ENCODE results near the gene MS4A14. TPM values are rescaled to one million over a fixed set of nuclear protein-coding genes. Genes with fewer than 3 reads are reported as not detected.

The MS4A14 gene
- total RNA-seq = 1 to 10 TPM in 1 of 2 donors, under 1 TPM in 1; 0.17 to 1.1 TPM

GRCh38 chr11:60396382-60396781, at the start of gene MS4A14:
Gene MS4A14, plus strand, starts transcription at chr11:60396459. Its CDS starts 120 bp downstream, at chr11:60396579.
- intact Hi-C loops (cut with DNase I) = no loop called here
- H3K9me3 ChIP-seq = no peaks in the 10 kb centered on the region
- no peaks in the 10 kb centered on the region for H3K4me1 ChIP-seq
- no peak for DNase-seq
- H3K27ac ChIP-seq = no peak within 1 kb of the TSS
- no peak for TF ChIP-seq CTCF (IDR thresholded peaks at IDR 0.05)
- no peak within 1 kb of the TSS for H3K4me3 ChIP-seq
- H3K27me3 ChIP-seq = no peaks in the 10 kb centered on the region
- H3K36me3 ChIP-seq = no peaks in the 10 kb centered on the region
- no peak within 1 kb of the TSS for H3K9ac ChIP-seq (ENCODE audit: low read depth in 2 of 2, low read length in 2 of 2)

DNA sequence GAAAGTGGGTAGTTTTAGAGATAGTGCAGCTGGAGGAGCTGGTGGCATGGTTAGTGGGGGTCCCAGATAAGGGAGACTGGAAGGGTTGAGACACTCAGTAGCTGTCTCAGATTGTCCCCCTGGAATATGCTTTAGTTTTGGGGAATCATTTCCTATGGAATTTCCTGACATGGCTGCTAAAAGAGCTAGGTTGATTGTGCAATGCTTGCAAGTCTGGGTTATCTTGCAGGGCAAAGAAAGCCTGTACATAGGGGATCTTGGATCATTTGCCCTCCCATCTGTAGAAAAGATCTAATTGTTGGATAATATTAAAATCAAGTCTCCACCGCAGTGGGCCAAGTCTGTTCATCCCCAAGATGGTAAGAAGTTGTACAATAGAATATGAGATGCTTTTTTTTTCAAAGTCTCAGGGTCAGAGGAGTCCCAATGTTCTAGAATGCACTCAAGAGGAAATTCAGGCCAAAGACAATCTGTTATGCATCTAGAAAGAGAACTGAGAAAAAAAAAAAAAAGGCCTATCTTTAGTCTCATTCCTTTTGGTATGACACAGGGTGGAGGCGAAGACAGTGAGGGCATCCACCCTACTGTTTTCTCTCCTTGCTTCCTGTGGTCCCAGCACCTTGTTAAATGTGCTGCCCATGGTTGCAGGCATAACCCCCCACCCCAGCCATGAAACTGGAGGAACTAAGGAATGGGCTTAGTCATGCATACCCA, 49.0 kb upstream of the MS4A14 start:
- H3K27ac ChIP-seq = no peak overlapping the region
- DNase-seq = no peak
- no peak overlapping the region for H3K9ac ChIP-seq (ENCODE audit: low read depth in 2 of 2, low read length in 2 of 2)
- no peaks in the 10 kb centered on the region for H3K4me1 ChIP-seq
- intact Hi-C loops (cut with DNase I) = loop anchor here (5.0 kb wide), 1 partner anchor 270 kb away; no protein-coding TSS in a partner anchor
- H3K9me3 ChIP-seq = no peaks in the 10 kb centered on the region
- TF ChIP-seq CTCF (IDR thresholded peaks at IDR 0.05) = no peak
- H3K27me3 ChIP-seq = no peaks in the 10 kb centered on the region
- no peaks in the 10 kb centered on the region for H3K36me3 ChIP-seq
- H3K4me3 ChIP-seq = no peak overlapping the region

DNA sequence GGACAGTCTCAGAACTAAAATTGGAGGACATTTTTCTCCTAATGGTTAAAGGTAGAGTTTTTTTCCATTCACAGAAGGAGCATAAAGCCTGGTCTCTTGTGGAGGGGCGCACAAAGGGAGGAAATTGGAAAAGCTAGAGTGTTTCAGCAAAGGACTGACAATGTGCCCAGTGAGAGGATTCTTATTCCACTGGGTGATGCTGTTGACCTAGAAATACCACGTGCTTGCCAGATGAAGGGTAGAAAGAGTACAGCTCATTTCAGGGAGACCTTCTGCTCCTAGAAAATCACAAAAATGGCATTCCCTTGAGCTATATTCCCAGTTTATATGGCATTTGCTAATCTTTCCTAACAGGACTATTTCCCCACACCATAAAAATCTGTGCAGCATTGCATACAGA, 48.1 kb upstream of the MS4A14 start:
- intact Hi-C loops (cut with DNase I) = loop anchor here (5.0 kb wide), 1 partner anchor 269 kb away; no protein-coding TSS in a partner anchor
- TF ChIP-seq CTCF (IDR thresholded peaks at IDR 0.05) = no peak
- no peak for DNase-seq
- no peak overlapping the region for H3K9ac ChIP-seq (ENCODE audit: low read depth in 2 of 2, low read length in 2 of 2)
- H3K9me3 ChIP-seq = no peaks in the 10 kb centered on the region
- H3K36me3 ChIP-seq = no peaks in the 10 kb centered on the region
- H3K4me3 ChIP-seq = no peak overlapping the region
- H3K27me3 ChIP-seq = no peaks in the 10 kb centered on the region
- H3K4me1 ChIP-seq = no peaks in the 10 kb centered on the region
- H3K27ac ChIP-seq = no peak overlapping the region

DNA sequence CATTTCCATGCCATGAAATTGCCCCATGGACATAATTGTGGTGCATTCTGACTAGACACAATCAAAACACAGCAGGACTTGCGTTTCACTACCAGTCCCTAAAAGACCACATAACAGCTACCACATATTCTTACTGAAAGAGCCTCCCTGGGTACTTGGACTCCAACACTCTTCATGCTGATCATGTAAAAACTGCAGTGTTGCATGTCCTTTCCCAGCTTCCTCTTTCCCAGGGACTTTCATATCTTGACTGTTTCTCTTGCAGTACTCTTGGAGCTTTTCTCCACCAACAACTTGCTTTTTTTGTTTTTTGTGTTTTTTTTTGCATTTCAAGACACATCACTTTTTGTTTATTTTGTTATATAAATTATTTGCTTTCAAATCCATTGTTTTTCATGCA, 46.3 kb upstream of the MS4A14 start:
- no peak for DNase-seq
- Histone ChIP-seq H3K36me3 (no peaks in the 10 kb centered on the region), H3K27ac (no peak overlapping the region), H3K27me3 (no peaks in the 10 kb centered on the region), H3K9ac (ENCODE audit: low read depth in 2 of 2, low read length in 2 of 2) (no peak overlapping the region), H3K4me1 (no peaks in the 10 kb centered on the region), H3K9me3 (no peaks in the 10 kb centered on the region), H3K4me3 (no peak overlapping the region)
- intact Hi-C loops (cut with DNase I) = loop anchor here (5.0 kb wide), 1 partner anchor 267 kb away; no protein-coding TSS in a partner anchor
- TF ChIP-seq CTCF (IDR thresholded peaks at IDR 0.05) = no peak

DNA sequence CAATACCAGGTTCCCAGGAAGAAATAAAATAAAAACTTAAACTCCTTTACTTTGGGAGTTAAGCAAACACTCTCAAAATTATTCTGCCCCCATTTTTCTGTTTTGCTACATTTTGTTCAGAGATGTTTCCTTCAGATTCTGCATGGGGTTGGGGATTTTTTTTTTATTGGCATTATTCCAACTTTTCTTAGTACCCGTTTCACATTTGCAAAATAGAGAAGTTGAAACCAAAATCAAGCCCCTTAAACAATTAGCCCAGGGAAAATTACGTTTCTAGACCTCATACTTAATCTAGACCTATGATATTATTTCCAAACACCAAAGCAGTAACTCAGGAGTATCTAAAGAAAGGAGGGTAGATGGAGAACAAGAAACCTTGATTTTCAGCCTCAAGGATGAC, 38.5 kb upstream of the MS4A14 start:
- intact Hi-C loops (cut with DNase I) = no loop called here
- no peaks in the 10 kb centered on the region for H3K36me3 ChIP-seq
- no peaks in the 10 kb centered on the region for H3K4me1 ChIP-seq
- no peaks in the 10 kb centered on the region for H3K9me3 ChIP-seq
- no peak for TF ChIP-seq CTCF (IDR thresholded peaks at IDR 0.05)
- H3K27ac ChIP-seq = no peak overlapping the region
- H3K4me3 ChIP-seq = no peak overlapping the region
- DNase-seq = no peak
- H3K9ac ChIP-seq (ENCODE audit: low read depth in 2 of 2, low read length in 2 of 2) = no peak overlapping the region
- H3K27me3 ChIP-seq = no peaks in the 10 kb centered on the region
